Panc1 (cell line): Measurements from ENCODE around the gene WDR1. TPM values are rescaled to one million over a fixed set of nuclear protein-coding genes. Genes with fewer than 3 reads are reported as not detected.

Experiments used
- ATAC-seq: fragments of 200-7000 bp; cut with Tn5 transposase; 2 replicates; pipeline ENCODE4 v1.9.1; 2020; ENCODE audit warnings: mild to moderate bottlenecking, moderate library complexity
- BruUV-seq: library from RNA; stranded (reverse); fragments of 400-500 nt; replicated peaks from 2 replicates; lab custom pipeline; 2021; lab: Mats Ljungman, UMichigan
- CTCF ChIA-PET: fragments of 300-600 bp; sonication (Branson Sonifier 250); formaldehyde crosslinking; loops from one replicate; lab custom pipeline; 2022; ENCODE audit warnings: antibody characterized with exemption; lab: Charles Lee
- POLR2A ChIA-PET: fragments of 300-600 bp; sonication (Branson Sonifier 250); formaldehyde crosslinking; loops from one replicate; lab custom pipeline; 2022; ENCODE audit warnings: antibody characterized with exemption; lab: Charles Lee
- DNase-seq: peaks from one replicate; pipeline ENCODE4 v3.0.0-alpha.2; 2010; ENCODE audit warnings: low read depth, low spot score
- H3K27ac ChIP-seq: 2 replicates; pipeline ENCODE4 v1.5.1; 2011; ENCODE audit warnings: mild to moderate bottlenecking, low read length, inconsistent platforms
- H3K27me3 ChIP-seq: fragments of 200-500 bp; sonication (Bioruptor generic); 2 replicates; pipeline ENCODE4 v1.6.0; 2014; ENCODE audit warnings: low read length, inconsistent platforms; ENCODE audit not compliant: control insufficient read depth, insufficient read depth
- H3K36me3 ChIP-seq: fragments of 200-500 bp; sonication (Bioruptor generic); 2 replicates; pipeline ENCODE4 v1.5.1; 2014; ENCODE audit warnings: inconsistent platforms, mild to moderate bottlenecking, low read length, moderate library complexity; ENCODE audit not compliant: control insufficient read depth, insufficient read depth
- H3K4me1 ChIP-seq: 2 replicates; pipeline ENCODE4 v1.5.1; 2011; ENCODE audit warnings: inconsistent platforms, mild to moderate bottlenecking, low read length, moderate library complexity; ENCODE audit not compliant: control insufficient read depth, insufficient read depth
- H3K4me3 ChIP-seq, 2 experiments: 2 replicates each; pipeline ENCODE4 v1.5.1; 2011 to 2012; ENCODE audit warnings: low read depth in 2 of 2, low read length in 2 of 2, mild to moderate bottlenecking in 2 of 2, inconsistent platforms in 1 of 2, moderate library complexity in 1 of 2
- H3K9me3 ChIP-seq: fragments of 200-500 bp; sonication (Bioruptor generic); 2 replicates; pipeline ENCODE4 v1.5.1; 2014; ENCODE audit warnings: low read depth, mild to moderate bottlenecking, inconsistent platforms, low read length, moderate library complexity; ENCODE audit not compliant: control insufficient read depth, insufficient read depth
- CTCF ChIP-seq: fragments of 450-650 bp; IDR thresholded peaks from 2 replicates; pipeline ENCODE4 v1.5.1; 2017; ENCODE audit warnings: mild to moderate bottlenecking
- POLR2AphosphoS5 ChIP-seq: IDR thresholded peaks from 2 replicates; pipeline ENCODE4 v1.6.1; 2012; ENCODE audit warnings: mild to moderate bottlenecking, low read depth, low read length, moderate library complexity
- REST ChIP-seq, 2 experiments: IDR thresholded peaks; 2 replicates each; pipeline ENCODE4 v1.6.1; 2011 to 2012; ENCODE audit warnings: low read depth in 2 of 2, control low read depth in 1 of 2, low read length in 1 of 2, mild to moderate bottlenecking in 1 of 2, moderate library complexity in 1 of 2; ENCODE audit not compliant: insufficient read depth in 1 of 2
- SIN3A ChIP-seq: IDR thresholded peaks from 2 replicates; pipeline ENCODE4 v1.6.1; 2012; ENCODE audit warnings: low read depth, mild to moderate bottlenecking, low read length, moderate library complexity, borderline replicate concordance; ENCODE audit not compliant: insufficient read depth
- TCF7L2 ChIP-seq: IDR thresholded peaks from 2 replicates; pipeline ENCODE4 v1.6.1; 2011; ENCODE audit warnings: mild to moderate bottlenecking, low read depth, low read length, inconsistent platforms
- in situ Hi-C: cut with HindIII; loops from 2 replicates; pipeline ENCODE4 v1.10.0; 2016; ENCODE audit warnings: low sequenced_read_pairs, low pct_unique_long_range_greater_than_20kb
- intact Hi-C: fragments of 100-400 bp; cut with micrococcal nuclease; formaldehyde crosslinking; loops from one replicate; pipeline ENCODE4 v1.10.0; 2022; ENCODE audit not compliant: unreplicated experiment
- total RNA-seq: library from RNA; stranded (reverse); gene quantifications from one replicate; pipeline ENCODE4 v1.2.1, GENCODE V29; 2021; ENCODE audit not compliant: unreplicated experiment

WDR1 gene
- total RNA-seq, 1 experiment from 2014 or later, result 260 TPM

GRCh38 chr4:10031668-10032590 lies 84.7 kb downstream of the WDR1 start:
- H3K9me3 ChIP-seq, result no peaks in the 10 kb centered on the region
- intact Hi-C loops, result no loop called here

More at GRCh38 chr4:10031668-10032590, 84.7 kb downstream of the WDR1 start:
- POLR2A ChIA-PET, result no interaction called here
- TF ChIP-seq SIN3A (no peak), TCF7L2 (no peak), POLR2AphosphoS5 (no peak), CTCF (no peak), REST (IDR thresholded peaks at IDR 0.05; ENCODE audit: insufficient read depth in 1 of 2, low read depth in 2 of 2, low read length in 1 of 2) (no peak)
- ATAC-seq (no peak), DNase-seq (no peak)
- no peaks in the 10 kb centered on the region; the same call in 1 of the 2 replicates for H3K4me1 ChIP-seq
- H3K36me3 ChIP-seq, result no peaks in the 10 kb centered on the region
- CTCF ChIA-PET, result interaction anchor here (0.7 kb wide), 1 partner anchor 336 kb away, joined by 13 read pairs; no protein-coding TSS in a partner anchor
- in situ Hi-C loops, result no loop called here
- no peak overlapping the region for H3K27ac ChIP-seq
- no peak overlapping the region for H3K4me3 ChIP-seq
- H3K27me3 ChIP-seq, result no peaks in the 10 kb centered on the region
- no TSS peak for BruUV-seq
